GM12878 (cell line): ENCODE results near the gene RAPGEF1. TPM values are rescaled to one million over a fixed set of nuclear protein-coding genes. Genes with fewer than 3 reads are reported as not detected.
A peak's percentile ranks its signal among the peaks of the same experiment; 100 is the strongest.

Experiments used
- ATAC-seq: fragments of 200-7000 bp; cut with Tn5 transposase; 3 replicates; pipeline ENCODE4 v1.9.1; 2020; ENCODE audit warnings: mild to moderate bottlenecking, moderate library complexity
- BruUV-seq: library from RNA; stranded (reverse); fragments of 400-500 nt; replicated peaks from 2 replicates; lab custom pipeline; 2021; lab: Mats Ljungman, UMichigan
- CTCF ChIA-PET: fragments of 300-600 bp; sonication (Branson Sonifier 250); formaldehyde crosslinking; extraction: SDS; loops from one replicate; lab custom pipeline; 2021; ENCODE audit warnings: inconsistent platforms; lab: Yijun Ruan, JAX
- POLR2A ChIA-PET: fragments of 350-600 bp; formaldehyde crosslinking; extraction: SDS; loops from one replicate; lab custom pipeline; 2021; ENCODE audit warnings: inconsistent platforms; lab: Charles Lee
- RAD21 ChIA-PET: fragments of 300-600 bp; sonication (Branson Sonifier 250); formaldehyde crosslinking; loops from one replicate; lab custom pipeline; 2023; ENCODE audit warnings: antibody characterized with exemption; ENCODE audit not compliant: unreplicated experiment; lab: Charles Lee
- SMC1A ChIA-PET: fragments of 300-600 bp; sonication (Branson Sonifier 250); formaldehyde crosslinking; loops from one replicate; lab custom pipeline; 2023; ENCODE audit not compliant: unreplicated experiment, uncharacterized antibody; lab: Charles Lee
- DNase-seq: peaks from one replicate; pipeline ENCODE4 v3.0.0-alpha.2; 2011; ENCODE audit warnings: low read depth, low spot score
- FAIRE-seq: peaks from 3 replicates; lab custom pipeline; 2011; peaks lifted over from hg19 to GRCh38; lab: Jason Lieb, UNC
- H2AFZ ChIP-seq: 2 replicates; pipeline ENCODE4 v1.6.0; 2011; ENCODE audit warnings: low read depth, low read length, control low read depth; ENCODE audit not compliant: control insufficient read depth
- H3K27ac ChIP-seq: 2 replicates; pipeline ENCODE4 v1.5.1; 2011; ENCODE audit warnings: control low read depth; ENCODE audit not compliant: control insufficient read depth, insufficient read depth
- H3K27me3 ChIP-seq, 2 experiments: replicated peaks in 1 of 2; 2 replicates each; pipeline versions ENCODE4 v1.6.0 to v1.6.1; 2011; ENCODE audit warnings: low read length in 1 of 2; ENCODE audit not compliant: control insufficient read depth in 2 of 2, insufficient read depth in 2 of 2
- H3K36me3 ChIP-seq, 2 experiments: 2 replicates each; pipeline ENCODE4 v1.5.1; 2011; ENCODE audit warnings: low read length in 1 of 2; ENCODE audit not compliant: control insufficient read depth in 2 of 2, insufficient read depth in 2 of 2
- H3K4me1 ChIP-seq: 2 replicates; pipeline ENCODE4 v1.6.1; 2011; ENCODE audit warnings: mild to moderate bottlenecking, low read length, moderate library complexity, mixed read lengths; ENCODE audit not compliant: control insufficient read depth, insufficient read depth
- H3K4me2 ChIP-seq: 2 replicates; pipeline ENCODE4 v1.6.0; 2011; ENCODE audit warnings: control low read depth; ENCODE audit not compliant: control insufficient read depth, insufficient read depth
- H3K4me3 ChIP-seq: fragments of 200-600 bp; sonication (generic); 2 replicates; pipeline ENCODE4 v1.5.1; 2016
- H3K79me2 ChIP-seq: 2 replicates; pipeline ENCODE4 v1.6.0; 2011; ENCODE audit warnings: low read length; ENCODE audit not compliant: control insufficient read depth, insufficient read depth
- H3K9ac ChIP-seq: 2 replicates; pipeline ENCODE4 v1.8.0; 2011; ENCODE audit warnings: low read length, control low read depth, mixed read lengths; ENCODE audit not compliant: control insufficient read depth, insufficient read depth
- H3K9me3 ChIP-seq: replicated peaks from 3 replicates; pipeline ENCODE4 v1.5.1; 2011; ENCODE audit warnings: mild to moderate bottlenecking, low read length; ENCODE audit not compliant: control insufficient read depth, insufficient read depth
- H4K20me1 ChIP-seq: 2 replicates; pipeline ENCODE4 v1.6.0; 2011; ENCODE audit not compliant: control insufficient read depth, insufficient read depth
- BCL11A ChIP-seq: IDR thresholded peaks from 2 replicates; pipeline ENCODE4 v1.6.1; 2011; ENCODE audit warnings: low read depth, low read length
- BHLHE40 ChIP-seq, 2 experiments: fragments of 450-650 bp in 1 of 2; IDR thresholded peaks; 2 replicates each; pipeline ENCODE4 v1.6.1; 2011 to 2017; ENCODE audit warnings: low read depth in 2 of 2, borderline replicate concordance in 1 of 2, improper control_type of control experiment in 1 of 2, low read length in 1 of 2, mild to moderate bottlenecking in 1 of 2
- NRF1 ChIP-seq: conservative IDR thresholded peaks from 2 replicates; pipeline ENCODE4 v1.6.1; 2011; ENCODE audit warnings: mild to moderate bottlenecking, low read depth, low read length, improper control_type of control experiment
- POLR2AphosphoS5 ChIP-seq: IDR thresholded peaks from 2 replicates; pipeline ENCODE4 v1.6.1; 2011; ENCODE audit warnings: mild to moderate bottlenecking, low read length, inconsistent platforms
- WGBS: methylation state at CpG from one replicate; pipeline ENCODE4 v1.1.6; 2016; ENCODE audit warnings: low lambda C conversion rate; ENCODE audit not compliant: insufficient replicate concordance, insufficient coverage; ENCODE audit errors: missing lambda C conversion rate; 5-methylcytosine and 5-hydroxymethylcytosine counted together
- in situ Hi-C: fragments of 300-500 bp; cut with MboI; formaldehyde crosslinking; loops from 9 replicates; pipeline ENCODE4 v1.14.3; 2018; ENCODE audit warnings: mixed read lengths
- intact Hi-C: fragments of 100-400 bp; cut with micrococcal nuclease; formaldehyde crosslinking; loops from one replicate; pipeline ENCODE4 v1.14.2; 2022; ENCODE audit not compliant: unreplicated experiment
- polyA plus RNA-seq, 11 experiments: library from polyadenylated mRNA; depleted of rRNA in 4 of 11; unstranded in 6 of 11; stranded (reverse) in 5 of 11; fragments of >200 nt; fragmentation: Nextera tagmentation in 4 of 11; fragmentation: Illumina TruSeq in 1 of 11; extraction: Ambion mirVana in 4 of 11; extraction: Trizol in 1 of 11; gene quantifications; 1 replicate in 1 of 11; 2 replicates in 10 of 11; pipeline versions ENCODE4 v1.2.1 to v1.2.3, GENCODE V29; 2011 to 2016; ENCODE audit warnings: inconsistent platforms in 2 of 11, missing spikeins in 2 of 11, low read depth in 1 of 11
- total RNA-seq, 4 experiments: library from RNA; depleted of rRNA in 3 of 4; stranded (reverse); fragments of >200 nt in 3 of 4; fragmentation: Illumina TruSeq in 1 of 4; extraction: Trizol in 1 of 4; gene quantifications; 2 replicates each; pipeline versions ENCODE4 v1.2.1 to v1.2.3, GENCODE V29; 2013 to 2021

RAPGEF1 gene
- total and polyA plus RNA-seq, 10 of the 15 experiments (the other 5 are each of a cell fraction or from before 2014, with no cell fraction given) = 0.42 to 113 (median 45.9) TPM

- no peak overlapping the region for H3K9ac ChIP-seq
- no TSS peak for BruUV-seq
- no peak for ATAC-seq
- H2AFZ ChIP-seq = no peak overlapping the region
- no peaks in the 10 kb centered on the region for H3K79me2 ChIP-seq
- no peak overlapping the region for H3K27ac ChIP-seq
- H3K4me3 ChIP-seq = no peak overlapping the region
- intact Hi-C loops (no loop called here), in situ Hi-C loops (no loop called here)
- POLR2A ChIA-PET = interaction anchor here (0.6 kb wide), 1 partner anchor 118 kb away, joined by 4 read pairs; no protein-coding TSS in a partner anchor
- H3K36me3 ChIP-seq = peaks cover 19 to 22% of the 10 kb centered on the region in 2 experiments; a peak in 3 of 4 replicates
- no peaks in the 10 kb centered on the region for H3K27me3 ChIP-seq
- 88% methylated on average over 11 of the region's 11 CpGs for WGBS
- RAD21 ChIA-PET = interaction anchor here (1.6 kb wide), 2 partner anchors 116 to 127 kb away, joined by 3 read pairs; no protein-coding TSS in a partner anchor
- no peaks in the 10 kb centered on the region for H4K20me1 ChIP-seq
- H3K4me1 ChIP-seq = no peaks in the 10 kb centered on the region
- no peak for FAIRE-seq
- no peak for DNase-seq
- SMC1A ChIA-PET = interaction anchor here (1.2 to 1.5 kb wide), 3 partner anchors 9 to 47 kb away, joined by 3 to 6 read pairs (median 3); no protein-coding TSS in a partner anchor
- CTCF ChIA-PET = interaction anchor here (1.2 to 1.7 kb wide), 3 partner anchors 9 to 129 kb away, joined by 3 to 5 read pairs (median 4); no protein-coding TSS in a partner anchor
- no peak overlapping the region for H3K4me2 ChIP-seq
- no peaks in the 10 kb centered on the region for H3K9me3 ChIP-seq
- TF ChIP-seq NRF1 = no peak
Observed at GRCh38 chr9:131611586-131612315, 128.1 kb downstream of the RAPGEF1 start.

- intact Hi-C loops (no loop called here), in situ Hi-C loops (no loop called here)
- BruUV-seq = TSS peak; percentile 6
- Histone ChIP-seq H3K9me3 (no peaks in the 10 kb centered on the region), H3K27me3 (no peaks in the 10 kb centered on the region), H3K4me1 (no peaks in the 10 kb centered on the region), H3K27ac (no peak overlapping the region), H3K36me3 (peaks cover 18 to 19% of the 10 kb centered on the region in 2 experiments; a peak in 3 of 4 replicates), H3K79me2 (no peaks in the 10 kb centered on the region), H2AFZ (no peak overlapping the region), H3K9ac (no peak overlapping the region), H3K4me2 (no peak overlapping the region), H3K4me3 (no peak overlapping the region), H4K20me1 (no peaks in the 10 kb centered on the region)
- 87% methylated on average over 7 of the region's 7 CpGs for WGBS
- CTCF ChIA-PET = interaction anchor here (0.8 to 1.8 kb wide), 3 partner anchors 12 to 134 kb away, joined by 3 to 5 read pairs (median 3); no protein-coding TSS in a partner anchor
- TF ChIP-seq BCL11A (no peak), BHLHE40 (IDR thresholded peaks at IDR 0.05; ENCODE audit: borderline replicate concordance in 1 of 2, low read depth in 2 of 2, low read length in 1 of 2) (no peak), POLR2AphosphoS5 (0 out of 2 replicates have a peak, but pooled peaks have one; percentile 20)
- POLR2A ChIA-PET = interaction anchor here (0.8 kb wide), 1 partner anchor 12 kb away, joined by 4 read pairs; no protein-coding TSS in a partner anchor
- RAD21 ChIA-PET = interaction anchor here (1.0 to 1.6 kb wide), 3 partner anchors 15 to 120 kb away, joined by 3 read pairs; no protein-coding TSS in a partner anchor
- FAIRE-seq (no peak), DNase-seq (no peak), ATAC-seq (no peak)
- SMC1A ChIA-PET = interaction anchor here (0.9 to 1.7 kb wide), 10 partner anchors 9 to 135 kb away, joined by 3 to 5 read pairs (median 4); no protein-coding TSS in a partner anchor
Observed at GRCh38 chr9:131610231-131610761, 129.6 kb downstream of the RAPGEF1 start.
